PC-3 (cell line): Measurements from ENCODE around the gene FLNB. TPM values are rescaled to one million over a fixed set of nuclear protein-coding genes. Genes with fewer than 3 reads are reported as not detected.

Source experiments
- ATAC-seq: fragments of 200-7000 bp; cut with Tn5 transposase; 2 replicates; pipeline ENCODE4 v1.9.1; 2020; ENCODE audit warnings: mild to moderate bottlenecking, moderate library complexity
- BruUV-seq: library from RNA; stranded (reverse); fragments of 400-500 nt; replicated peaks from 2 replicates; lab custom pipeline; 2021; lab: Mats Ljungman, UMichigan
- CTCF ChIA-PET: fragments of 300-600 bp; sonication (Branson Sonifier 250); formaldehyde crosslinking; loops from one replicate; lab custom pipeline; 2022; ENCODE audit warnings: antibody characterized with exemption; lab: Charles Lee
- POLR2A ChIA-PET: fragments of 300-600 bp; sonication (Branson Sonifier 250); formaldehyde crosslinking; loops from one replicate; lab custom pipeline; 2022; ENCODE audit warnings: antibody characterized with exemption; ENCODE audit not compliant: unreplicated experiment; lab: Charles Lee
- DNase-seq: peaks from one replicate; pipeline ENCODE4 v3.0.0-alpha.2; 2015
- H2AFZ ChIP-seq: fragments of 300-600 bp; sonication (generic); 2 replicates; pipeline ENCODE4 v1.6.0; 2016; ENCODE audit warnings: antibody characterized with exemption, low read length
- H3F3A ChIP-seq: fragments of 300-600 bp; sonication (generic); one replicate; pipeline ENCODE4 v1.6.0; 2017; ENCODE audit warnings: antibody characterized with exemption, low read length, control low read depth, mild to moderate bottlenecking; ENCODE audit not compliant: unreplicated experiment
- H3K27ac ChIP-seq: fragments of 300-600 bp; sonication (generic); 2 replicates; pipeline ENCODE4 v1.5.1; 2016; ENCODE audit warnings: mild to moderate bottlenecking, low read length
- H3K27me3 ChIP-seq: fragments of 300-600 bp; sonication (generic); 2 replicates; pipeline ENCODE4 v1.6.1; 2016; ENCODE audit warnings: low read length, mixed read lengths
- H3K36me3 ChIP-seq: fragments of 300-600 bp; sonication (generic); 2 replicates; pipeline ENCODE4 v1.6.1; 2016; ENCODE audit warnings: low read depth, mixed run types, low read length, mixed read lengths
- H3K4me1 ChIP-seq: fragments of 300-600 bp; sonication (generic); 2 replicates; pipeline ENCODE4 v1.5.1; 2016; ENCODE audit warnings: low read length; ENCODE audit not compliant: insufficient read depth
- H3K4me2 ChIP-seq: fragments of 300-600 bp; sonication (generic); 2 replicates; pipeline ENCODE4 v1.6.0; 2016; ENCODE audit warnings: low read length
- H3K4me3 ChIP-seq: fragments of 300-600 bp; sonication (generic); 2 replicates; pipeline ENCODE4 v1.5.1; 2016; ENCODE audit warnings: mild to moderate bottlenecking, low read length, mixed read lengths
- H3K79me2 ChIP-seq: fragments of 300-600 bp; sonication (generic); 2 replicates; pipeline ENCODE4 v1.6.1; 2017; ENCODE audit warnings: low read length, mixed read lengths
- H3K9ac ChIP-seq: fragments of 300-600 bp; sonication (generic); 2 replicates; pipeline ENCODE4 v1.6.0; 2016; ENCODE audit warnings: mild to moderate bottlenecking, low read length
- H3K9me2 ChIP-seq: fragments of 300-600 bp; sonication (generic); replicated peaks from 2 replicates; pipeline ENCODE4 v1.6.1; 2016; ENCODE audit warnings: mixed run types, low read length, mixed read lengths
- H3K9me3 ChIP-seq: fragments of 300-600 bp; sonication (generic); 2 replicates; pipeline ENCODE4 v1.6.1; 2016; ENCODE audit warnings: low read length, mixed read lengths
- H4K20me1 ChIP-seq: fragments of 300-600 bp; sonication (generic); 2 replicates; pipeline ENCODE4 v1.6.1; 2016; ENCODE audit warnings: low read length, mixed read lengths
- EZH2 ChIP-seq: fragments of 300-600 bp; sonication (generic); IDR thresholded peaks from one replicate; pipeline ENCODE4 v1.6.1; 2017; ENCODE audit warnings: antibody characterized with exemption, mild to moderate bottlenecking, low read length; ENCODE audit not compliant: unreplicated experiment
- EZH2phosphoT487 ChIP-seq: fragments of 300-600 bp; sonication (generic); IDR thresholded peaks from 2 replicates; pipeline ENCODE4 v1.6.1; 2018; ENCODE audit warnings: mild to moderate bottlenecking, antibody characterized with exemption, low read length, borderline replicate concordance
- intact Hi-C: fragments of 100-400 bp; cut with micrococcal nuclease; formaldehyde crosslinking; loops from 2 replicates; pipeline ENCODE4 v1.9.0; 2023
- total RNA-seq: library from RNA; depleted of rRNA; stranded (reverse); fragments of >200 nt; gene quantifications from 2 replicates; pipeline ENCODE4 v1.2.3, GENCODE V29; 2014
- TF ChIP-seq, protein P1 (sequence below): fragments of 300-600 bp; sonication (generic); conservative IDR thresholded peaks from 2 replicates; pipeline ENCODE4 v1.5.1; 2017; ENCODE audit warnings: antibody characterized with exemption, low read depth, mild to moderate bottlenecking, low read length

Gene FLNB
- total RNA-seq, 1 experiment from 2014 or later, result 505 TPM

DNA sequence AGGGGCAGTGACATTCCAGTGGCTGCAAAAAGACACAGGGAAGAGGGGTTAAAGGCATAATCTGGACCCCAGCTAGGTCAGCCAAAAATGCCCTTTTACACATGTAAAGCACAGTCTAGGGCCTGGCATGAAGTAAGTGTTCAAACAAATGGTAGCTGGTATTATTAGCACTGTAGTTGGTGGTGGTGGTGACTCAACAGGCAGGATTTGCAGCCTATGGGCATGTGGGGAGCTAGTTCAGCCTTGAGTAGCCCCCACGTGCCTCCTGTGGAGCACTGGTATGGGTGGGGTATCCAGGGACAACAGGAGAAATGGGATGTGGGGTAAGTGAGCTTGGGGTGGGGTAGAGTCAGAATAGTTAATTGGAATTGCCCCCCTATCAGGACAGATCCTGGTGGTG is 175.0 kb downstream of the FLNB start:
- Histone ChIP-seq H3K79me2 (no peaks in the 10 kb centered on the region), H3K27me3 (no peaks in the 10 kb centered on the region), H3K9me2 (no peaks in the 10 kb centered on the region), H3K27ac (no peak overlapping the region), H4K20me1 (no peaks in the 10 kb centered on the region), H3F3A (no peaks in the 10 kb centered on the region), H3K36me3 (no peaks in the 10 kb centered on the region), H3K9me3 (no peaks in the 10 kb centered on the region), H3K4me1 (peaks cover 26% of the 10 kb centered on the region), H3K4me3 (no peak overlapping the region), H3K4me2 (no peak overlapping the region), H3K9ac (no peak overlapping the region), H2AFZ (no peak overlapping the region)
- TF ChIP-seq, protein P1, sequence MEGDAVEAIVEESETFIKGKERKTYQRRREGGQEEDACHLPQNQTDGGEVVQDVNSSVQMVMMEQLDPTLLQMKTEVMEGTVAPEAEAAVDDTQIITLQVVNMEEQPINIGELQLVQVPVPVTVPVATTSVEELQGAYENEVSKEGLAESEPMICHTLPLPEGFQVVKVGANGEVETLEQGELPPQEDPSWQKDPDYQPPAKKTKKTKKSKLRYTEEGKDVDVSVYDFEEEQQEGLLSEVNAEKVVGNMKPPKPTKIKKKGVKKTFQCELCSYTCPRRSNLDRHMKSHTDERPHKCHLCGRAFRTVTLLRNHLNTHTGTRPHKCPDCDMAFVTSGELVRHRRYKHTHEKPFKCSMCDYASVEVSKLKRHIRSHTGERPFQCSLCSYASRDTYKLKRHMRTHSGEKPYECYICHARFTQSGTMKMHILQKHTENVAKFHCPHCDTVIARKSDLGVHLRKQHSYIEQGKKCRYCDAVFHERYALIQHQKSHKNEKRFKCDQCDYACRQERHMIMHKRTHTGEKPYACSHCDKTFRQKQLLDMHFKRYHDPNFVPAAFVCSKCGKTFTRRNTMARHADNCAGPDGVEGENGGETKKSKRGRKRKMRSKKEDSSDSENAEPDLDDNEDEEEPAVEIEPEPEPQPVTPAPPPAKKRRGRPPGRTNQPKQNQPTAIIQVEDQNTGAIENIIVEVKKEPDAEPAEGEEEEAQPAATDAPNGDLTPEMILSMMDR, result no peak
- TF ChIP-seq EZH2phosphoT487 (no peak), EZH2 (no peak)
- BruUV-seq, result no TSS peak
- POLR2A ChIA-PET, result no interaction called here
- intact Hi-C loops, result loop anchor here (10.0 kb wide), 1 partner anchor 232 kb away; no protein-coding TSS in a partner anchor
- ATAC-seq (no peak), DNase-seq (no peak)
- CTCF ChIA-PET, result no interaction called here

DNA sequence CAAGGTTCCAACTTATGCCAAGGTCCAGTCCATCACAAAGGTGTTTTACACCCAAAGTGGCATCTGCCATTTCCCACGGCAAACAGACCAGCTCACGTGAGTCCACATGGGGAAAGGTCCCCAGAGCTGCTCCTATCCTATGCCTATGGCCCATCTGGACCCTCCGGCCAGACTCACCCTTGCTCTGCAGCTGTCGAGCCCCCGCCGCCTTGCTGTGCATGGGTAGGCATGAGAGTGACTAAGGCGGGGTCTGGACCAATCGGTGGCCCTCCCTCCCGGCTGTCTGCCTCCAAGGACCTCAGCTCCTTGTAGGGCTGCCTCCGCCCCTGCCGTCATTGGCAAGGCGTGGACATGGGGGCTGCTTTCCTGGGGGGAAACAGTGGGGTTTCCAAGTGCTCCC is 175.7 kb downstream of the FLNB start:
- Histone ChIP-seq H3K4me2 (no peak overlapping the region), H3K36me3 (no peaks in the 10 kb centered on the region), H3K4me1 (peaks cover 27% of the 10 kb centered on the region), H3K27me3 (no peaks in the 10 kb centered on the region), H3K9ac (no peak overlapping the region), H3K9me2 (no peaks in the 10 kb centered on the region), H4K20me1 (no peaks in the 10 kb centered on the region), H3F3A (no peaks in the 10 kb centered on the region), H2AFZ (no peak overlapping the region), H3K27ac (no peak overlapping the region), H3K4me3 (no peak overlapping the region), H3K79me2 (no peaks in the 10 kb centered on the region), H3K9me3 (no peaks in the 10 kb centered on the region)
- ChIA-PET CTCF (interaction anchor here (0.7 kb wide), 1 partner anchor 34 kb away, joined by 3 read pairs; no protein-coding TSS in a partner anchor), POLR2A (no interaction called here)
- intact Hi-C loops, result loop anchor here (10.0 kb wide), 1 partner anchor 231 kb away; no protein-coding TSS in a partner anchor
- no peak for ATAC-seq
- no TSS peak for BruUV-seq
- TF ChIP-seq, protein P1, result no peak
- TF ChIP-seq EZH2phosphoT487 (no peak), EZH2 (no peak)
- DNase-seq, result no peak

DNA sequence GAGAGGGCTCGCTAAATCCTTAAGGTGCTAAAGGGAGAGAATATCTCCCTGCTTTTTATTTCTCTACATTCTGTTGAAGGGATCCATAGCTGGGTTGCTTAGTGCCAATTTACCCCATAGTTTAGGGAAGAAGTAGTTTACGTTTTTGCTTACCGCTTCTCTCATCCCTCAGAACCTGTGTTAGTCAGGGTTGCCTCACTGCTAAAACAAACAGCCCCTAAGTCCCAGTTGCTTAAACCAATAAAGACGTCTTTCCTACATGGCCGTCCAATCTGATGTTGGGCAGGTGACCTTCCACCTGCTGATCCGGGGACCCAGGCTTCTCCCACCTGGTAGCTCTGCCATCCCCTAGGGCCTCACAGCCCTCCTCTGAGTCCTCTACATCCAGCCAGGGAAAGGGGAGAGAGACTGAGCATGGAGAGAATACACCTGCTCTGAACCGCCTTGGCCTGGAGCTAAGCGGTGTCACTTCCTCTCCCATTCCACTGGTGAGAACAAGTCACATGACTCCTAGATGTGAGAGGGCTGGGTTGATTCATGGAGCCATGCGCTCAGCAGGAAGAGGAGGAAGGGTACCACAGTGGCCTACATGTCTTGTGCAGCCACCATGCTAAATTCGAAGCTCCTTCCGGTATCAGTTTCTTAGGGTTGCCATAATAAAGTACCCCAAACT is 176.2 kb downstream of the FLNB start:
- Histone ChIP-seq H3K4me1 (peaks cover 33% of the 10 kb centered on the region), H3K36me3 (no peaks in the 10 kb centered on the region), H3K27ac (no peak overlapping the region), H4K20me1 (no peaks in the 10 kb centered on the region), H2AFZ (no peak overlapping the region), H3K9ac (no peak overlapping the region), H3K9me3 (no peaks in the 10 kb centered on the region), H3F3A (no peaks in the 10 kb centered on the region), H3K4me2 (no peak overlapping the region), H3K4me3 (no peak overlapping the region), H3K27me3 (no peaks in the 10 kb centered on the region), H3K79me2 (no peaks in the 10 kb centered on the region), H3K9me2 (no peaks in the 10 kb centered on the region)
- POLR2A ChIA-PET, result no interaction called here
- BruUV-seq, result no TSS peak
- ATAC-seq, result no peak
- CTCF ChIA-PET, result interaction anchor here (0.7 kb wide), 1 partner anchor 33 kb away, joined by 3 read pairs; no protein-coding TSS in a partner anchor
- TF ChIP-seq EZH2 (no peak), EZH2phosphoT487 (no peak)
- TF ChIP-seq, protein P1, result no peak
- intact Hi-C loops, result loop anchor here (10.0 kb wide), 1 partner anchor 230 kb away; no protein-coding TSS in a partner anchor
- DNase-seq, result no peak
